Suprapubic skin (tissue), 3 donors: ENCODE results near the gene ANKRD44.

Experiments
- CTCF ChIP-seq, 2 donors: fragments of 200-600 bp in 1 of 2; fragments of 450-650 bp in 1 of 2; sonication (generic) in 1 of 2; IDR thresholded peaks; one replicate each; pipeline ENCODE4 v1.5.1; 2016 to 2019; ENCODE audit warnings: antibody characterized with exemption in 2 of 2, mild to moderate bottlenecking in 1 of 2, moderate library complexity in 1 of 2
- POLR2A ChIP-seq, 2 donors: fragments of 450-650 bp; IDR thresholded peaks; one replicate each; pipeline ENCODE4 v1.6.1; 2017; ENCODE audit warnings: antibody characterized with exemption in 2 of 2, mild to moderate bottlenecking in 2 of 2, moderate library complexity in 2 of 2

- TF ChIP-seq CTCF (IDR thresholded peaks at IDR 0.05) (no peak), POLR2A (IDR thresholded peaks at IDR 0.05) (no peak)
Observed at GRCh38 chr2:197233473-197233872, 77.1 kb downstream of the ANKRD44 start.
